ENCODE measurements around the gene LTV1. TPM values are rescaled to one million over a fixed set of nuclear protein-coding genes. Genes with fewer than 3 reads are reported as not detected.
"Not testable (repeated sequence)": the region's sequence is repeated elsewhere in the genome, so short reads cannot be mapped to it uniquely, and the experiment has no call there.

LTV1 gene
- total RNA-seq (2014; rRNA removed; shearing (Covaris generic)) = 33.2 and 37.4 TPM in 2 replicates
- 24.1 and 27.9 TPM in 2 replicates for polyA plus RNA-seq (2015; cell fraction: cytosol; rRNA removed)
- polyA plus RNA-seq (2015; cell fraction: nucleus; rRNA removed) = 36.2 and 41.7 TPM in 2 replicates

- in situ Hi-C loops (cut with HindIII; ENCODE audit: low pct_unique_long_range_greater_than_20kb, low sequenced_read_pairs) = no loop called here
- DNase-seq (ENCODE audit: low read depth, low spot score) = peak; percentile 94
Measured at GRCh38 chr6:143842902-143843676, at the start of gene LTV1. Gene LTV1, plus strand, starts transcription at chr6:143843338. Its CDS starts 140 bp downstream, at chr6:143843478.

GRCh38 chr6:143796551-143796950 lies 46.6 kb upstream of the LTV1 start:
- in situ Hi-C loops (cut with HindIII; ENCODE audit: low pct_unique_long_range_greater_than_20kb, low sequenced_read_pairs); DNase-seq (ENCODE audit: low read depth, low spot score): not testable (repeated sequence)

- DNase-seq (ENCODE audit: low read depth, low spot score); in situ Hi-C loops (cut with HindIII; ENCODE audit: low pct_unique_long_range_greater_than_20kb, low sequenced_read_pairs): not testable (repeated sequence)
Measured at GRCh38 chr6:143798487-143798886, 44.7 kb upstream of the LTV1 start.

- in situ Hi-C loops (cut with HindIII; ENCODE audit: low pct_unique_long_range_greater_than_20kb, low sequenced_read_pairs) = no loop called here
- no peak for DNase-seq (ENCODE audit: low read depth, low spot score)
Measured at GRCh38 chr6:143802833-143803565, 40.1 kb upstream of the LTV1 start.

- in situ Hi-C loops (cut with HindIII; ENCODE audit: low pct_unique_long_range_greater_than_20kb, low sequenced_read_pairs) = no loop called here
- no peak for DNase-seq (ENCODE audit: low read depth, low spot score)
Measured at GRCh38 chr6:143803769-143804568, 39.2 kb upstream of the LTV1 start.

GRCh38 chr6:143804835-143805239 lies 38.3 kb upstream of the LTV1 start:
- no peak for DNase-seq (ENCODE audit: low read depth, low spot score)
- in situ Hi-C loops (cut with HindIII; ENCODE audit: low pct_unique_long_range_greater_than_20kb, low sequenced_read_pairs) = no loop called here

- no peak for DNase-seq (ENCODE audit: low read depth, low spot score)
- in situ Hi-C loops (cut with HindIII; ENCODE audit: low pct_unique_long_range_greater_than_20kb, low sequenced_read_pairs) = no loop called here
Measured at GRCh38 chr6:143806282-143807102, 36.6 kb upstream of the LTV1 start.

GRCh38 chr6:143807103-143807772 lies 35.9 kb upstream of the LTV1 start:
- no peak for DNase-seq (ENCODE audit: low read depth, low spot score)
- in situ Hi-C loops (cut with HindIII; ENCODE audit: low pct_unique_long_range_greater_than_20kb, low sequenced_read_pairs) = no loop called here

GRCh38 chr6:143810745-143811144 lies 32.4 kb upstream of the LTV1 start:
- in situ Hi-C loops (cut with HindIII; ENCODE audit: low pct_unique_long_range_greater_than_20kb, low sequenced_read_pairs) = no loop called here
- DNase-seq (ENCODE audit: low read depth, low spot score) = no peak

- in situ Hi-C loops (cut with HindIII; ENCODE audit: low pct_unique_long_range_greater_than_20kb, low sequenced_read_pairs) = no loop called here
- no peak for DNase-seq (ENCODE audit: low read depth, low spot score)
Measured at GRCh38 chr6:143811501-143812157, 31.5 kb upstream of the LTV1 start.

- in situ Hi-C loops (cut with HindIII; ENCODE audit: low pct_unique_long_range_greater_than_20kb, low sequenced_read_pairs) = no loop called here
- no peak for DNase-seq (ENCODE audit: low read depth, low spot score)
Measured at GRCh38 chr6:143817621-143818020, 25.5 kb upstream of the LTV1 start.

- DNase-seq (ENCODE audit: low read depth, low spot score) = no peak
- in situ Hi-C loops (cut with HindIII; ENCODE audit: low pct_unique_long_range_greater_than_20kb, low sequenced_read_pairs) = no loop called here
Measured at GRCh38 chr6:143821359-143821758, 21.8 kb upstream of the LTV1 start.

- DNase-seq (ENCODE audit: low read depth, low spot score) = no peak
- in situ Hi-C loops (cut with HindIII; ENCODE audit: low pct_unique_long_range_greater_than_20kb, low sequenced_read_pairs) = no loop called here
Measured at GRCh38 chr6:143822584-143823024, 20.5 kb upstream of the LTV1 start.

- in situ Hi-C loops (cut with HindIII; ENCODE audit: low pct_unique_long_range_greater_than_20kb, low sequenced_read_pairs) = no loop called here
- DNase-seq (ENCODE audit: low read depth, low spot score) = no peak
Measured at GRCh38 chr6:143823548-143823947, 19.6 kb upstream of the LTV1 start.

GRCh38 chr6:143828572-143828971 lies 14.6 kb upstream of the LTV1 start:
- in situ Hi-C loops (cut with HindIII; ENCODE audit: low pct_unique_long_range_greater_than_20kb, low sequenced_read_pairs) = no loop called here
- no peak for DNase-seq (ENCODE audit: low read depth, low spot score)

GRCh38 chr6:143836150-143836549 lies 7.0 kb upstream of the LTV1 start:
- in situ Hi-C loops (cut with HindIII; ENCODE audit: low pct_unique_long_range_greater_than_20kb, low sequenced_read_pairs) = no loop called here
- no peak for DNase-seq (ENCODE audit: low read depth, low spot score)
